Cardiac fibroblast (primary cell): Measurements from ENCODE around the gene CSNK1G2.

Source experiments
- DNase-seq, 2 donors: peaks; one replicate each; pipeline versions ENCODE4 v3.0.0 to v3.0.0-alpha.2; 2010; ENCODE audit warnings: low read depth in 2 of 2
- H3K4me3 ChIP-seq, 2 donors: replicated peaks in 1 of 2; 1 replicate in 1 of 2; 2 replicates in 1 of 2; pipeline ENCODE4 v1.5.1; 2011; ENCODE audit warnings: low read depth in 2 of 2, low read length in 2 of 2, mild to moderate bottlenecking in 2 of 2, moderate library complexity in 1 of 2
- TF ChIP-seq, protein P1 (sequence below): IDR thresholded peaks from one replicate; pipeline ENCODE4 v1.5.1; 2011; ENCODE audit warnings: low read depth, mild to moderate bottlenecking, low read length, inconsistent platforms

The CSNK1G2 gene

GRCh38 chr19:2027361-2027760 is 86.4 kb downstream of the CSNK1G2 start:
- peak; percentile 84 to 87 for DNase-seq
- no peak overlapping the region for H3K4me3 ChIP-seq
- TF ChIP-seq, protein P1, sequence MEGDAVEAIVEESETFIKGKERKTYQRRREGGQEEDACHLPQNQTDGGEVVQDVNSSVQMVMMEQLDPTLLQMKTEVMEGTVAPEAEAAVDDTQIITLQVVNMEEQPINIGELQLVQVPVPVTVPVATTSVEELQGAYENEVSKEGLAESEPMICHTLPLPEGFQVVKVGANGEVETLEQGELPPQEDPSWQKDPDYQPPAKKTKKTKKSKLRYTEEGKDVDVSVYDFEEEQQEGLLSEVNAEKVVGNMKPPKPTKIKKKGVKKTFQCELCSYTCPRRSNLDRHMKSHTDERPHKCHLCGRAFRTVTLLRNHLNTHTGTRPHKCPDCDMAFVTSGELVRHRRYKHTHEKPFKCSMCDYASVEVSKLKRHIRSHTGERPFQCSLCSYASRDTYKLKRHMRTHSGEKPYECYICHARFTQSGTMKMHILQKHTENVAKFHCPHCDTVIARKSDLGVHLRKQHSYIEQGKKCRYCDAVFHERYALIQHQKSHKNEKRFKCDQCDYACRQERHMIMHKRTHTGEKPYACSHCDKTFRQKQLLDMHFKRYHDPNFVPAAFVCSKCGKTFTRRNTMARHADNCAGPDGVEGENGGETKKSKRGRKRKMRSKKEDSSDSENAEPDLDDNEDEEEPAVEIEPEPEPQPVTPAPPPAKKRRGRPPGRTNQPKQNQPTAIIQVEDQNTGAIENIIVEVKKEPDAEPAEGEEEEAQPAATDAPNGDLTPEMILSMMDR: peak; percentile 9
